GM12874 (cell line): Measurements from ENCODE around the gene LRRC17.

Experiments used
- CTCF ChIP-seq: IDR thresholded peaks from 2 replicates; pipeline ENCODE4 v1.5.1; 2011; ENCODE audit warnings: low read depth, mild to moderate bottlenecking, control low read depth, low read length, moderate library complexity; ENCODE audit not compliant: insufficient read depth

LRRC17 gene

GRCh38 chr7:102898532-102898859 is 14.3 kb upstream of the LRRC17 start:
- TF ChIP-seq CTCF = no peak

GRCh38 chr7:102908676-102909075 is 4.1 kb upstream of the LRRC17 start:
- TF ChIP-seq CTCF = no peak

GRCh38 chr7:102913826-102914225 is 1.0 kb downstream of the LRRC17 start:
- TF ChIP-seq CTCF = no peak

- no peak for TF ChIP-seq CTCF
Observed at GRCh38 chr7:102914585-102914984, 1.8 kb downstream of the LRRC17 start.

- TF ChIP-seq CTCF = no peak
Observed at GRCh38 chr7:102916426-102916825, 3.6 kb downstream of the LRRC17 start.

- TF ChIP-seq CTCF = no peak
Observed at GRCh38 chr7:102916881-102917280, 4.1 kb downstream of the LRRC17 start.

- TF ChIP-seq CTCF = no peak
Observed at GRCh38 chr7:102917436-102918353, 4.9 kb downstream of the LRRC17 start.

- TF ChIP-seq CTCF = no peak
Observed at GRCh38 chr7:102918845-102919244, 6.0 kb downstream of the LRRC17 start.
